H1 (cell line): ENCODE results near the gene PCP4. TPM values are rescaled to one million over a fixed set of nuclear protein-coding genes. Genes with fewer than 3 reads are reported as not detected.

Experiments
- NRF1 ChIP-seq: IDR thresholded peaks from 2 replicates; pipeline ENCODE4 v1.6.1; 2011; ENCODE audit warnings: mild to moderate bottlenecking, low read depth, low read length, improper control_type of control experiment
- RBBP5 ChIP-seq: IDR thresholded peaks from 2 replicates; pipeline ENCODE4 v1.7.1; 2012; ENCODE audit warnings: low read depth, mild to moderate bottlenecking, inconsistent platforms, low read length, moderate library complexity, borderline replicate concordance
- polyA plus RNA-seq, 7 experiments: library from polyadenylated mRNA; depleted of rRNA in 3 of 7; stranded (reverse) in 5 of 7; unstranded in 2 of 7; fragments of >200 nt in 5 of 7; fragments of 200-250 nt in 2 of 7; gene quantifications; 1 replicate in 5 of 7; 2 replicates in 1 of 7; 4 replicates in 1 of 7; pipeline versions ENCODE4 v1.2.1 to v1.2.3, GENCODE V29; 2011 to 2013; ENCODE audit warnings: missing spikeins in 2 of 7, mixed read lengths in 2 of 7
- total RNA-seq: library from RNA; stranded (reverse); fragmentation: NEBNext Ultra II Directional; extraction: Animal tissue kit (Norgen Biotek cat#: 25700); gene quantifications from 2 replicates; pipeline ENCODE4 v1.2.1, GENCODE V29; 2021

The PCP4 gene
- total and polyA plus RNA-seq, 2 of the 8 experiments (the other 6 are each of a cell fraction or from before 2014, with no cell fraction given), result 1.8 to 2.4 TPM

DNA sequence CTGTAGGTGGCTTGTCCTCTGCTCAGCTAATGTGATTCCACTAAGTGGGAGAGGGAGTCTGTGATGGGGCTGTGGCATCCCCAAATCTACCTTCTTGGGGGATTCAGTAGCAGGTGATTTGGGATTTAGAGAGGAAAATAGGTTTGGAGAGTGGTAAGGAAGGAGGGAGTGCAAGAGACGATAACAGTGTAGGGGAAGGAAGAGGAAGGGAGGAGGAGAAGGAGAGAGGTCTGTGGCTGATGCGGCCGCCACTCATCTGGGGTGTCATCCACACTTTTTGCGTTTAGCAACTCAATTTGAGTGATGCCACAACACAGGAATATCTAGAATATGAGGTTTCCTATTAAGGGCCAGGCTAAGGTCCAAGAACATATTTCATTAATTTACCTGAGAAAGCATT lies 23.8 kb upstream of the PCP4 start (continued):
- no peak for TF ChIP-seq RBBP5
- no peak for TF ChIP-seq NRF1
